GM10847 (cell line): ENCODE data around the gene UVSSA.

ENCODE experiments used
- POLR2A ChIP-seq: IDR thresholded peaks from 2 replicates; pipeline ENCODE4 v1.6.1; 2011; ENCODE audit not compliant: insufficient read length; ENCODE audit errors: extremely low read depth

Gene UVSSA

GRCh38 chr4:1325681-1326635, 21.1 kb upstream of the UVSSA start:
- no peak for TF ChIP-seq POLR2A

GRCh38 chr4:1326751-1327525, 20.1 kb upstream of the UVSSA start:
- TF ChIP-seq POLR2A = no peak

- TF ChIP-seq POLR2A = no peak
Measured at GRCh38 chr4:1327526-1328266, 19.3 kb upstream of the UVSSA start.

- TF ChIP-seq POLR2A = no peak
Measured at GRCh38 chr4:1328267-1329155, 18.5 kb upstream of the UVSSA start.

- no peak for TF ChIP-seq POLR2A
Measured at GRCh38 chr4:1329408-1330371, 17.3 kb upstream of the UVSSA start.

- TF ChIP-seq POLR2A = no peak
Measured at GRCh38 chr4:1330761-1331590, 16.0 kb upstream of the UVSSA start.

- TF ChIP-seq POLR2A = no peak
Measured at GRCh38 chr4:1331591-1332353, 15.2 kb upstream of the UVSSA start.

DNA sequence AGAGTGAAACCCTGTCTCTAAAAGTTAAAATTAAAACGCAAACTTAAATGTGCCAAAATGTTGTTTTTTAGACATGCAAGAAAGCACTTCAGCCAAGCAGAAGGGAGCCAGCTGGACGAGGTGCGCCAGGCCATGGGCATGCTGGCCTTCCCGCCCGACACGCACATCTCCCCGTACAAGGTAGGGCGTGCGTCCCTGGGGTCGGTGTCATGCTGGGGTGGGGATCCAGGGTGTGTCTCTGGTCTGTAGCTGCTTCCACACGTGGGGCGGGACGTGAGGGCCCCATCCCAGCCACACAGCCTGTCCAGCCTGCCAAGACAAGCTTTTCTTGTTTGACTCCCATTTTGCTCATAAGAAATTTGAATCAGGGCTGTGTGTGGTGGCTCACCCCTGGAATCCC, 14.3 kb upstream of the UVSSA start:
- TF ChIP-seq POLR2A = no peak

DNA sequence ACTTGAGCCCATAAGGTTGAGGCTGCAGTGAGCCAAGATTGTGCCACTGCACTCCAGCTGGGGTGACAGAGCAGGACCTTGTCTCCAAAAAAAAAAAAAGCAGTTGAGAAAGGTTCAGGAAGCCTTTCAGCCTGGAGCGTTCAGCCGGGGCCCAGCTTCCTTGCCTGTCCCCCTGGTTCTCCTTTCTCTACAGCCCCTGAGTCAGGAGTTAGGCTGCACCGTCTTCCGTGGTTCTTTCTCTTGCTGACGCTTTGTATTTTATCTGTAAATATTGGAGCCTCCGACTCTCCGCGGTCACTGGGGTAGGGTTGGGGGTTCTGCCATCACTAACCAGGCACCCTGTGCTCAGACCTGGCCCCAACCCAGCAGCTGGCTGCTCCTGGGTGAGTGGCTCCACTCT, 13.8 kb upstream of the UVSSA start:
- no peak for TF ChIP-seq POLR2A

DNA sequence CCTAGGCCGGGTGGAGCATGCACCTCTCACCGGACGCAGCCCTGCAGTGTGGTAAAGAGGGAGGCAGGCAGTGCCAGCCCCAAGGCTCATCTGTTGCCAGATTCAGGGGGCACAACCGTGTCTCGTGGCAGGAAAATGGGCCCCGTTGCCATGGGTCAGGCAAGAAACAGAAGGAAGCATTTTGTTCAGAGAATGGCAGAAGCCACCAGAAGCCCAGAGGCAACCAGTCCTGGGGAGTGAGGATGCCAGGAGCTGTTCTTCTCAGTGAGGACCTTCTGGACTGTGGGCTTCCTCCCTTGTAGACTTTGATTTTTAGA, 12.5 kb upstream of the UVSSA start:
- TF ChIP-seq POLR2A = no peak

- TF ChIP-seq POLR2A = no peak
Measured at GRCh38 chr4:1336088-1336491, 10.9 kb upstream of the UVSSA start.

DNA sequence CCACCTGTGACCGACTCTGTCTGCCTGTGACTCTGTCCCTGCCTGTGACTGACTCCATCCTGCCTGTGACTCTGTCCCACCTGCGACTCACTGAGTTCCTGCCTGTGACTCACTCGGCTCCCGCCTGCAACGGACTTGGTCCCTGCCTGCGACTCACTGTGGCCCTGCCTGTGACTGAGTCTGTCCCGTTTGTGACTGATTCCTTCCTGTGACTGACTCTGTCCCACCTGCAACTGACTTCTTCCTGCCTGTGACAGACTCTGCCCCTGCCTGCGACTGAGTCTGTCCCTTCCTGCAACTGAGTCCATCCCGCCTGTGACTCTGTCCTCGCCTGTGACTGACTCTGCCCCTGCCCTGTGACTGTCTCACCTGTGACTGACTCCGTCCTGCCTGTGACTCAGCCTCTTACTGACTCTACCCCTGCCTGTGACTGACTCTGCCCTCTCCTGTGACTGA, 9.6 kb upstream of the UVSSA start:
- no peak for TF ChIP-seq POLR2A
